Amygdala (tissue), 56 donors: ENCODE measurements around the gene AGAP1.

Source experiments
- DNase-seq, 56 donors: peaks; one replicate each; lab custom pipeline; 2025; lab: John Stamatoyannopoulos, UW

Gene AGAP1

GRCh38 chr2:235506291-235506996, 12.6 kb downstream of the AGAP1 start:
- DNase-seq, result no peak

- DNase-seq, result no peak
Observed at GRCh38 chr2:235506997-235507615, 13.3 kb downstream of the AGAP1 start.

- no peak for DNase-seq
Observed at GRCh38 chr2:235507928-235508327, 14.1 kb downstream of the AGAP1 start.

GRCh38 chr2:235508371-235509160, 14.7 kb downstream of the AGAP1 start:
- no peak for DNase-seq

- no peak for DNase-seq
Observed at GRCh38 chr2:235510318-235510717, 16.5 kb downstream of the AGAP1 start.

- no peak for DNase-seq
Observed at GRCh38 chr2:235511187-235511661, 17.4 kb downstream of the AGAP1 start.

GRCh38 chr2:235511751-235512698, 18.2 kb downstream of the AGAP1 start:
- DNase-seq, result no peak

GRCh38 chr2:235512699-235513053, 18.8 kb downstream of the AGAP1 start:
- DNase-seq, result no peak

- no peak for DNase-seq
Observed at GRCh38 chr2:235513984-235514626, 20.3 kb downstream of the AGAP1 start.

GRCh38 chr2:235514627-235515363, 21.0 kb downstream of the AGAP1 start:
- no peak for DNase-seq

GRCh38 chr2:235515364-235515742, 21.5 kb downstream of the AGAP1 start:
- DNase-seq, result no peak

- DNase-seq, result no peak
Observed at GRCh38 chr2:235515821-235516220, 22.0 kb downstream of the AGAP1 start.

GRCh38 chr2:235516257-235516656, 22.4 kb downstream of the AGAP1 start:
- DNase-seq, result no peak

- no peak for DNase-seq
Observed at GRCh38 chr2:235518322-235519090, 24.7 kb downstream of the AGAP1 start.

- no peak for DNase-seq
Observed at GRCh38 chr2:235520787-235521186, 26.9 kb downstream of the AGAP1 start.

- DNase-seq, result peak in 1 of 56 donors; percentile 41
Observed at GRCh38 chr2:235521844-235522243, 28.0 kb downstream of the AGAP1 start.

GRCh38 chr2:235523021-235523420, 29.2 kb downstream of the AGAP1 start:
- no peak for DNase-seq

- no peak for DNase-seq
Observed at GRCh38 chr2:235523486-235524150, 29.8 kb downstream of the AGAP1 start.
